ENCODE results near the gene DPYSL3. TPM values are rescaled to one million over a fixed set of nuclear protein-coding genes. Genes with fewer than 3 reads are reported as not detected.

Gene DPYSL3
- polyA plus RNA-seq, 1 donor (not counting 4 experiments of a cell fraction or from before 2014, with no cell fraction given), result 4.8 TPM

GRCh38 chr5:147373328-147373727, 136.5 kb downstream of the DPYSL3 start:
- no peak overlapping the region for H3K4me3 ChIP-seq (ENCODE audit: control insufficient read depth in 2 of 3, extremely low read depth in 1 of 3, insufficient read depth in 2 of 3, low read depth in 1 of 3, low read length in 3 of 3)
- no peaks in the 10 kb centered on the region for H3K27me3 ChIP-seq (ENCODE audit: control insufficient read depth, extremely low read depth, insufficient read depth, low read length)
- H3K27ac ChIP-seq (ENCODE audit: control insufficient read depth, insufficient read depth, low read length), result no peak overlapping the region
- no peaks in the 10 kb centered on the region for H3K36me3 ChIP-seq (ENCODE audit: control insufficient read depth in 2 of 2, extremely low read depth in 1 of 2, insufficient read depth in 2 of 2, low read length in 2 of 2)
- no peaks in the 10 kb centered on the region for H3K9me1 ChIP-seq (ENCODE audit: control insufficient read depth, extremely low read depth, insufficient read depth, low read length)
- H3K79me2 ChIP-seq (ENCODE audit: control insufficient read depth, insufficient read depth, low read length), result no peaks in the 10 kb centered on the region
- H3K4me1 ChIP-seq (ENCODE audit: control insufficient read depth, extremely low read depth, insufficient read depth, low read length), result no peaks in the 10 kb centered on the region
- H3K9me3 ChIP-seq (ENCODE audit: control insufficient read depth, low read depth, low read length), result no peaks in the 10 kb centered on the region
- no peak for TF ChIP-seq EZH2 (IDR thresholded peaks at IDR 0.05; ENCODE audit: low read length)
- TF ChIP-seq, protein P1, sequence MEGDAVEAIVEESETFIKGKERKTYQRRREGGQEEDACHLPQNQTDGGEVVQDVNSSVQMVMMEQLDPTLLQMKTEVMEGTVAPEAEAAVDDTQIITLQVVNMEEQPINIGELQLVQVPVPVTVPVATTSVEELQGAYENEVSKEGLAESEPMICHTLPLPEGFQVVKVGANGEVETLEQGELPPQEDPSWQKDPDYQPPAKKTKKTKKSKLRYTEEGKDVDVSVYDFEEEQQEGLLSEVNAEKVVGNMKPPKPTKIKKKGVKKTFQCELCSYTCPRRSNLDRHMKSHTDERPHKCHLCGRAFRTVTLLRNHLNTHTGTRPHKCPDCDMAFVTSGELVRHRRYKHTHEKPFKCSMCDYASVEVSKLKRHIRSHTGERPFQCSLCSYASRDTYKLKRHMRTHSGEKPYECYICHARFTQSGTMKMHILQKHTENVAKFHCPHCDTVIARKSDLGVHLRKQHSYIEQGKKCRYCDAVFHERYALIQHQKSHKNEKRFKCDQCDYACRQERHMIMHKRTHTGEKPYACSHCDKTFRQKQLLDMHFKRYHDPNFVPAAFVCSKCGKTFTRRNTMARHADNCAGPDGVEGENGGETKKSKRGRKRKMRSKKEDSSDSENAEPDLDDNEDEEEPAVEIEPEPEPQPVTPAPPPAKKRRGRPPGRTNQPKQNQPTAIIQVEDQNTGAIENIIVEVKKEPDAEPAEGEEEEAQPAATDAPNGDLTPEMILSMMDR (optimal IDR thresholded peaks at IDR 0.05 in 1 of 3, IDR thresholded peaks at IDR 0.05 in 1 of 3, conservative IDR thresholded peaks at IDR 0.05 in 1 of 3; ENCODE audit: extremely low read depth in 1 of 3, insufficient read depth in 2 of 3, low read length in 3 of 3), result no peak
- H3K9ac ChIP-seq (ENCODE audit: control insufficient read depth, extremely low read depth, insufficient read depth, low read length), result no peak overlapping the region
- H2AFZ ChIP-seq (ENCODE audit: control insufficient read depth, low read length), result no peak overlapping the region
- H3K4me2 ChIP-seq (ENCODE audit: control insufficient read depth, extremely low read depth, insufficient read depth, low read depth, low read length), result no peak overlapping the region
- DNase-seq (ENCODE audit: low read depth, low spot score) (no peak), FAIRE-seq (no peak)
- dilution Hi-C loops (cut with MboI; ENCODE audit: extremely low pct_ligation_motif_present, low sequenced_read_pairs), result no loop called here
- no peaks in the 10 kb centered on the region for H4K20me1 ChIP-seq (ENCODE audit: control insufficient read depth, extremely low read depth, insufficient read depth, low read length)

DNA sequence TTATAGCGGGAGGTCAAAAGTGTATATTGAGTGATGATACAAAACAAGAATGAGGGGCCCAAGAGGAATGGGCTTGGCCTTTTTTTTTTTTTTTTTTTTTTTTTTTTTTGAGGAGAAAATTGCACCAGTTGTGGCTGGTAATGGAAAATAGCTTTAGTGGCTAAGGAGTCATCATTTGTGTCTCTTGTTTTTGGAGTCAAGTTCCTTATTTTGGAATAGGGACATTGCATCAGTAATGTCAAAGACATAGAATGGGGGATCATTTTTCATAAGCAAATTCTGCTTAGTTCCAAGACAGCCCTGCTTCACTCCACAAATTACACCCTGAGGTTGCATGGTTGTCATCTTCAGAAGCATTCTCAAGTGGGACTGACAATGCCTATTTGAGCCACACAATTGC, 137.7 kb downstream of the DPYSL3 start:
- Histone ChIP-seq H3K9me3 (ENCODE audit: control insufficient read depth, low read depth, low read length) (no peaks in the 10 kb centered on the region), H3K9ac (ENCODE audit: control insufficient read depth, extremely low read depth, insufficient read depth, low read length) (no peak overlapping the region), H2AFZ (ENCODE audit: control insufficient read depth, low read length) (no peak overlapping the region), H3K4me3 (ENCODE audit: control insufficient read depth in 2 of 3, extremely low read depth in 1 of 3, insufficient read depth in 2 of 3, low read depth in 1 of 3, low read length in 3 of 3) (no peak overlapping the region), H3K79me2 (ENCODE audit: control insufficient read depth, insufficient read depth, low read length) (no peaks in the 10 kb centered on the region), H3K27ac (ENCODE audit: control insufficient read depth, insufficient read depth, low read length) (no peak overlapping the region), H4K20me1 (ENCODE audit: control insufficient read depth, extremely low read depth, insufficient read depth, low read length) (no peaks in the 10 kb centered on the region), H3K36me3 (ENCODE audit: control insufficient read depth in 2 of 2, extremely low read depth in 1 of 2, insufficient read depth in 2 of 2, low read length in 2 of 2) (no peaks in the 10 kb centered on the region), H3K4me2 (ENCODE audit: control insufficient read depth, extremely low read depth, insufficient read depth, low read depth, low read length) (no peak overlapping the region), H3K9me1 (ENCODE audit: control insufficient read depth, extremely low read depth, insufficient read depth, low read length) (no peaks in the 10 kb centered on the region), H3K27me3 (ENCODE audit: control insufficient read depth, extremely low read depth, insufficient read depth, low read length) (no peaks in the 10 kb centered on the region), H3K4me1 (ENCODE audit: control insufficient read depth, extremely low read depth, insufficient read depth, low read length) (no peaks in the 10 kb centered on the region)
- TF ChIP-seq, protein P1 (optimal IDR thresholded peaks at IDR 0.05 in 1 of 3, IDR thresholded peaks at IDR 0.05 in 1 of 3, conservative IDR thresholded peaks at IDR 0.05 in 1 of 3; ENCODE audit: extremely low read depth in 1 of 3, insufficient read depth in 2 of 3, low read length in 3 of 3), result no peak
- no peak for TF ChIP-seq EZH2 (IDR thresholded peaks at IDR 0.05; ENCODE audit: low read length)
- DNase-seq (ENCODE audit: low read depth, low spot score), result no peak
- dilution Hi-C loops (cut with MboI; ENCODE audit: extremely low pct_ligation_motif_present, low sequenced_read_pairs), result no loop called here
- FAIRE-seq, result no peak
